K562 (cell line): Measurements from ENCODE around the gene TTLL3. TPM values are rescaled to one million over a fixed set of nuclear protein-coding genes. Genes with fewer than 3 reads are reported as not detected.
A peak's percentile ranks its signal among the peaks of the same experiment; 100 is the strongest.

Source experiments
- ATAC-seq: fragments of 200-7000 bp; cut with Tn5 transposase; 3 replicates; pipeline ENCODE4 v1.9.1; 2020; ENCODE audit warnings: moderate library complexity
- BruUV-seq: library from RNA; stranded (reverse); fragments of 400-500 nt; replicated peaks from 2 replicates; lab custom pipeline; 2021; lab: Mats Ljungman, UMichigan
- CTCF ChIA-PET: fragments of 300-600 bp; formaldehyde crosslinking; extraction: SDS; loops from one replicate; lab custom pipeline; 2021; ENCODE audit warnings: low intra/inter-chr PET ratio; lab: Yijun Ruan, JAX
- POLR2A ChIA-PET: fragments of 300-600, 350-650 bp; sonication (Branson Sonifier 250); formaldehyde crosslinking; extraction: SDS; loops from one replicate; lab custom pipeline; 2021; ENCODE audit warnings: antibody characterized with exemption, inconsistent platforms; lab: Yijun Ruan, JAX
- DNase-seq, 4 experiments: peaks; one replicate each; pipeline versions ENCODE4 v3.0.0 to v3.0.0-alpha.2; 2011 to 2018; ENCODE audit warnings: low spot score in 3 of 4, mixed read lengths in 3 of 4; ENCODE audit errors: extremely low read depth in 1 of 4
- FAIRE-seq: peaks from 2 replicates; lab custom pipeline; 2011; peaks lifted over from hg19 to GRCh38; lab: Jason Lieb, UNC
- H2AFZ ChIP-seq: 2 replicates; pipeline ENCODE4 v1.6.0; 2011; ENCODE audit warnings: low read depth, low read length, control low read depth, inconsistent platforms
- H3K27ac ChIP-seq: fragments of 200-600 bp; 3 replicates; pipeline ENCODE4 v1.8.0; 2011; ENCODE audit warnings: low read depth, mild to moderate bottlenecking, control low read depth, inconsistent platforms, low read length, moderate library complexity, mixed read lengths; ENCODE audit errors: extremely low read depth
- H3K27me3 ChIP-seq, 2 experiments: fragments of 300-600 bp in 1 of 2; 2 replicates in 1 of 2; 3 replicates in 1 of 2; pipeline versions ENCODE4 v1.6.0 to v1.8.0; 2011; ENCODE audit warnings: inconsistent platforms in 2 of 2, low read length in 2 of 2, mild to moderate bottlenecking in 1 of 2, mixed read lengths in 1 of 2, moderate library complexity in 1 of 2; ENCODE audit not compliant: control insufficient read depth in 2 of 2, insufficient read depth in 2 of 2
- H3K36me3 ChIP-seq: fragments of 300-600 bp; 3 replicates; pipeline ENCODE4 v1.8.0; 2011; ENCODE audit warnings: mild to moderate bottlenecking, low read length, inconsistent platforms; ENCODE audit not compliant: control insufficient read depth, insufficient read depth
- H3K4me1 ChIP-seq, 2 experiments: fragments of 200-600 bp in 1 of 2; replicated peaks in 1 of 2; 2 replicates in 1 of 2; 3 replicates in 1 of 2; pipeline versions ENCODE4 v1.5.1 to v1.8.0; 2011; ENCODE audit warnings: inconsistent platforms in 2 of 2, low read length in 2 of 2, mild to moderate bottlenecking in 1 of 2, mixed read lengths in 1 of 2, moderate library complexity in 1 of 2; ENCODE audit not compliant: control insufficient read depth in 2 of 2, insufficient read depth in 2 of 2
- H3K4me2 ChIP-seq: 2 replicates; pipeline ENCODE4 v1.6.1; 2011; ENCODE audit warnings: low read length, control low read depth, inconsistent platforms, mixed read lengths; ENCODE audit not compliant: insufficient read depth
- H3K4me3 ChIP-seq: fragments of 200-600 bp; sonication (generic), shearing (Covaris generic); 2 replicates; pipeline ENCODE4 v1.5.1; 2016; ENCODE audit warnings: control low read depth, inconsistent platforms
- H3K79me2 ChIP-seq: fragments of 200-600 bp; 3 replicates; pipeline ENCODE4 v1.8.0; 2011; ENCODE audit warnings: low read length, inconsistent platforms; ENCODE audit not compliant: control insufficient read depth, insufficient read depth
- H3K9ac ChIP-seq, 2 experiments: 2 replicates each; pipeline versions ENCODE4 v1.6.0 to v1.6.1; 2011; ENCODE audit warnings: low read depth in 2 of 2, low read length in 2 of 2, control low read depth in 1 of 2, inconsistent platforms in 1 of 2, mild to moderate bottlenecking in 1 of 2, mixed read lengths in 1 of 2; ENCODE audit not compliant: insufficient read depth in 1 of 2
- H3K9me1 ChIP-seq: one replicate; pipeline ENCODE4 v1.6.0; 2011; ENCODE audit warnings: inconsistent platforms, mild to moderate bottlenecking, low read length, moderate library complexity; ENCODE audit not compliant: control insufficient read depth, insufficient read depth
- H3K9me3 ChIP-seq: replicated peaks from 2 replicates; pipeline ENCODE4 v1.5.1; 2011; ENCODE audit warnings: low read depth, low read length, inconsistent platforms; ENCODE audit not compliant: control insufficient read depth, insufficient read depth
- H4K20me1 ChIP-seq: replicated peaks from 2 replicates; pipeline ENCODE4 v1.6.1; 2011; ENCODE audit warnings: low read length, inconsistent platforms, mixed read lengths; ENCODE audit not compliant: control insufficient read depth, insufficient read depth
- EGR1 ChIP-seq: fragments of 450-650 bp; conservative IDR thresholded peaks from 2 replicates; pipeline ENCODE4 v1.6.1; 2017; ENCODE audit warnings: mild to moderate bottlenecking
- HDAC2 ChIP-seq: fragments of 450-650 bp; IDR thresholded peaks from 2 replicates; pipeline ENCODE4 v1.6.1; 2016; ENCODE audit warnings: mild to moderate bottlenecking
- HDGF ChIP-seq: fragments of 450-650 bp; IDR thresholded peaks from 2 replicates; pipeline ENCODE4 v1.6.1; 2016
- POLR2AphosphoS5 ChIP-seq: IDR thresholded peaks from 2 replicates; pipeline ENCODE4 v1.6.1; 2011; ENCODE audit warnings: mild to moderate bottlenecking, low read depth, low read length, moderate library complexity; ENCODE audit not compliant: control insufficient read depth, insufficient read depth
- SETDB1 ChIP-seq: IDR thresholded peaks from one replicate; pipeline ENCODE4 v1.6.1; 2012; ENCODE audit warnings: low read length, control low read depth, inconsistent platforms
- SRF ChIP-seq, 2 experiments: fragments of 250-450, 450-650 bp in 1 of 2; sonication (Bioruptor Pico) in 1 of 2; sonication (generic) in 1 of 2; formaldehyde crosslinking; IDR thresholded peaks; 2 replicates each; pipeline versions ENCODE4 v1.5.0 to v1.5.1; 2020 to 2022; ENCODE audit warnings: mild to moderate bottlenecking in 1 of 2, missing genetic modification reagents in 1 of 2
- WGBS: fragments of 100-300 bp; shearing (Covaris generic); methylation state at CpG from one replicate; pipeline ENCODE4 v1.1.6; 2016; ENCODE audit warnings: low coverage, mixed read lengths; ENCODE audit not compliant: insufficient coverage; ENCODE audit errors: missing lambda C conversion rate; 5-methylcytosine and 5-hydroxymethylcytosine counted together
- in situ Hi-C: fragments of 300-500 bp; cut with MboI; formaldehyde crosslinking; loops from 4 replicates; pipeline ENCODE4 v1.15.0; 2018; ENCODE audit warnings: inconsistent platforms, mixed read lengths
- intact Hi-C: fragments of 100-400 bp; cut with micrococcal nuclease; formaldehyde crosslinking; loops from 2 replicates; pipeline ENCODE4 v1.14.2; 2022
- polyA plus RNA-seq, 8 experiments: library from polyadenylated mRNA; depleted of rRNA in 4 of 8; stranded (reverse) in 5 of 8; unstranded in 3 of 8; fragments of >200 nt; fragmentation: Nextera tagmentation in 2 of 8; fragmentation: Illumina TruSeq in 1 of 8; extraction: Ambion mirVana in 2 of 8; extraction: Trizol in 1 of 8; gene quantifications; 2 replicates each; pipeline versions ENCODE4 v1.2.1 to v1.2.3, GENCODE V29; 2011 to 2014; ENCODE audit warnings: inconsistent platforms in 1 of 8, missing spikeins in 1 of 8
- total RNA-seq, 7 experiments: library from RNA; depleted of rRNA in 6 of 7; stranded (reverse); fragments of >200 nt in 6 of 7; fragmentation: Illumina TruSeq in 2 of 7; extraction: Trizol in 2 of 7; gene quantifications; 2 replicates each; pipeline versions ENCODE4 v1.2.1 to v1.2.3, GENCODE V29; 2011 to 2021; ENCODE audit warnings: low replicate concordance in 1 of 7

Gene TTLL3
- total and polyA plus RNA-seq, 9 of the 15 experiments (the other 6 are each of a cell fraction or from before 2014, with no cell fraction given), result 8.9 to 106 (median 33.2) TPM

- H3K27me3 ChIP-seq, result no peaks in the 10 kb centered on the region
- H3K9me1 ChIP-seq, result peaks cover 3% of the 10 kb centered on the region
- intact Hi-C loops (no loop called here), in situ Hi-C loops (no loop called here)
- no peak overlapping the region for H3K9ac ChIP-seq
- ATAC-seq (no peak), DNase-seq (no peak), FAIRE-seq (no peak)
- 86% methylated on average over 6 of the region's 6 CpGs for WGBS
- no TSS peak for BruUV-seq
- peak; percentile 19; the same call in 1 of the 2 replicates for TF ChIP-seq POLR2AphosphoS5
- TF ChIP-seq SRF (CRISPR knock-in tag; IDR thresholded peaks at IDR 0.05), result no peak
- H3K4me3 ChIP-seq, result no peak overlapping the region
- peaks cover 55% of the 10 kb centered on the region for H3K36me3 ChIP-seq
- no peaks in the 10 kb centered on the region for H3K4me1 ChIP-seq
- H2AFZ ChIP-seq, result no peak overlapping the region
- no peak overlapping the region for H3K4me2 ChIP-seq
- H3K9me3 ChIP-seq, result no peaks in the 10 kb centered on the region
- CTCF ChIA-PET, result no interaction called here
- POLR2A ChIA-PET, result interaction anchor here (1.1 to 1.7 kb wide), 3 partner anchors 10 to 160 kb away, joined by 3 to 4 read pairs (median 4); no protein-coding TSS in a partner anchor
- no peaks in the 10 kb centered on the region for H3K79me2 ChIP-seq
- H3K27ac ChIP-seq, result no peak overlapping the region
- no peaks in the 10 kb centered on the region; the same call in 1 of the 2 replicates for H4K20me1 ChIP-seq
Measured at GRCh38 chr3:9817436-9817835, 7.4 kb downstream of the TTLL3 start.

- Histone ChIP-seq H3K4me2 (no peak overlapping the region), H3K4me3 (no peak overlapping the region), H3K9me1 (peaks cover 3% of the 10 kb centered on the region), H4K20me1 (no peaks in the 10 kb centered on the region; the same call in 1 of the 2 replicates), H2AFZ (no peak overlapping the region), H3K27ac (no peak overlapping the region), H3K4me1 (no peaks in the 10 kb centered on the region), H3K9me3 (no peaks in the 10 kb centered on the region), H3K9ac (0 out of 4 replicates have a peak overlapping the region, but pooled peaks of 1 of the 2 experiments have one; percentile 46), H3K27me3 (no peaks in the 10 kb centered on the region), H3K36me3 (peaks cover 42% of the 10 kb centered on the region), H3K79me2 (no peaks in the 10 kb centered on the region)
- intact Hi-C loops, result no loop called here
- ChIA-PET POLR2A (interaction anchor here (0.8 kb wide), 1 partner anchor 9 kb away, joined by 4 read pairs; no protein-coding TSS in a partner anchor), CTCF (no interaction called here)
- TF ChIP-seq HDAC2, result no peak
- peak; percentile 60 for TF ChIP-seq EGR1
- TF ChIP-seq HDGF, result 0 out of 2 replicates have a peak, but pooled peaks have one; percentile 35
- TF ChIP-seq POLR2AphosphoS5, result peak; percentile 11; the same call in 1 of the 2 replicates
- no peak for TF ChIP-seq SETDB1
- FAIRE-seq (no peak), DNase-seq (no peak), ATAC-seq (no peak)
- BruUV-seq, result no TSS peak
- WGBS, result 86% methylated on average over 6 of the region's 7 CpGs
- in situ Hi-C loops, result no loop called here
Measured at GRCh38 chr3:9818666-9819335, 8.7 kb downstream of the TTLL3 start.
